Endothelial cell of umbilical vein (primary cell): ENCODE results near the gene POLR2E.

Experiments
- EZH2 ChIP-seq: IDR thresholded peaks from 2 replicates; pipeline ENCODE4 v1.6.1; 2012; ENCODE audit warnings: borderline replicate concordance, low read depth, mild to moderate bottlenecking, moderate library complexity, low read length, inconsistent platforms; ENCODE audit not compliant: severe bottlenecking
- GATA2 ChIP-seq: IDR thresholded peaks from 2 replicates; pipeline ENCODE4 v1.7.0; 2011; ENCODE audit warnings: low read depth, mild to moderate bottlenecking, moderate library complexity, mixed read lengths, low read length; ENCODE audit not compliant: insufficient read length, insufficient read depth
- JUN ChIP-seq: IDR thresholded peaks from 2 replicates; pipeline ENCODE4 v1.6.1; 2011; ENCODE audit warnings: borderline replicate concordance, low read depth; ENCODE audit not compliant: insufficient read length, insufficient read depth
- POLR2A ChIP-seq: IDR thresholded peaks from 2 replicates; pipeline ENCODE4 v1.6.1; 2012; ENCODE audit warnings: low read depth, mild to moderate bottlenecking, control low read depth, low read length
- POLR2AphosphoS5 ChIP-seq: IDR thresholded peaks from 2 replicates; pipeline ENCODE4 v1.6.1; 2012; ENCODE audit warnings: low read depth, mild to moderate bottlenecking, control low read depth, low read length, moderate library complexity; ENCODE audit not compliant: insufficient read depth
- TF ChIP-seq, protein P1 (sequence below), 2 donors: IDR thresholded peaks; 1 replicate in 1 of 2; 2 replicates in 1 of 2; pipeline ENCODE4 v1.5.1; 2011; ENCODE audit warnings: low read length in 2 of 2, mild to moderate bottlenecking in 2 of 2, moderate library complexity in 2 of 2, control low read depth in 1 of 2, inconsistent platforms in 1 of 2, low read depth in 1 of 2; ENCODE audit not compliant: insufficient read depth in 1 of 2; ENCODE audit errors: extremely low read depth in 1 of 2
- TF ChIP-seq, protein P2 (sequence below): IDR thresholded peaks from 2 replicates; pipeline ENCODE4 v1.6.1; 2011; ENCODE audit not compliant: insufficient read depth, insufficient read length

DNA sequence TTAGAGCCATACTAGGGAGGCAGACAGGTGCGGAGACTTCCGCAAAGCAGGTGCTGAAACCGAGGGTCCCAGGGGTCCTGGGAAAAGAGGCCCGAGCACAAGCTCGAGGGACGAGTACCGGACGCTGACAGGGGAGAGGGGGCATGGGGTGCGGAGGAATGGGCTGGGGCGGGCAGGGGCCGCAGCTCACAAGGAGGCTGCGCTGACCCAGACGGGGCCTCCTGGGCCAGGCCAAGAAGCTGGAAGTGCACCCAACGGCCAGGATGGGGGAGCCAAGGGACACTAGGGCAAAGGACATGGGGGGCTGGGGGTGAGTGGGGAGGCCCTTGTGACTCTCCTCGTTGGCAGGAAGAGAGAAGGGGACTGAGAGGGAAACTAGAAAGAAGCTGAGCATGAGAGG lies 1.8 kb downstream of the POLR2E start:
- TF ChIP-seq POLR2A, result no peak
- no peak for TF ChIP-seq EZH2
- TF ChIP-seq, protein P1, sequence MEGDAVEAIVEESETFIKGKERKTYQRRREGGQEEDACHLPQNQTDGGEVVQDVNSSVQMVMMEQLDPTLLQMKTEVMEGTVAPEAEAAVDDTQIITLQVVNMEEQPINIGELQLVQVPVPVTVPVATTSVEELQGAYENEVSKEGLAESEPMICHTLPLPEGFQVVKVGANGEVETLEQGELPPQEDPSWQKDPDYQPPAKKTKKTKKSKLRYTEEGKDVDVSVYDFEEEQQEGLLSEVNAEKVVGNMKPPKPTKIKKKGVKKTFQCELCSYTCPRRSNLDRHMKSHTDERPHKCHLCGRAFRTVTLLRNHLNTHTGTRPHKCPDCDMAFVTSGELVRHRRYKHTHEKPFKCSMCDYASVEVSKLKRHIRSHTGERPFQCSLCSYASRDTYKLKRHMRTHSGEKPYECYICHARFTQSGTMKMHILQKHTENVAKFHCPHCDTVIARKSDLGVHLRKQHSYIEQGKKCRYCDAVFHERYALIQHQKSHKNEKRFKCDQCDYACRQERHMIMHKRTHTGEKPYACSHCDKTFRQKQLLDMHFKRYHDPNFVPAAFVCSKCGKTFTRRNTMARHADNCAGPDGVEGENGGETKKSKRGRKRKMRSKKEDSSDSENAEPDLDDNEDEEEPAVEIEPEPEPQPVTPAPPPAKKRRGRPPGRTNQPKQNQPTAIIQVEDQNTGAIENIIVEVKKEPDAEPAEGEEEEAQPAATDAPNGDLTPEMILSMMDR (IDR thresholded peaks at IDR 0.05; ENCODE audit: extremely low read depth in 1 of 2, insufficient read depth in 1 of 2, low read depth in 1 of 2, low read length in 2 of 2), result no peak
- TF ChIP-seq, protein P2, sequence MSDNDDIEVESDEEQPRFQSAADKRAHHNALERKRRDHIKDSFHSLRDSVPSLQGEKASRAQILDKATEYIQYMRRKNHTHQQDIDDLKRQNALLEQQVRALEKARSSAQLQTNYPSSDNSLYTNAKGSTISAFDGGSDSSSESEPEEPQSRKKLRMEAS, result no peak
- no peak for TF ChIP-seq JUN
- no peak for TF ChIP-seq GATA2
- TF ChIP-seq POLR2AphosphoS5, result no peak
